HG03558 (cell line): ENCODE results near the gene CADM4.
"Not testable (repeated sequence)": the region's sequence is repeated elsewhere in the genome, so short reads cannot be mapped to it uniquely, and the experiment has no call there.

Experiments
- ATAC-seq: cut with Tn5 transposase; IDR thresholded peaks from one replicate; pipeline ENCODE4 v1.9.1; 2021; ENCODE audit warnings: moderate number of reproducible peaks; ENCODE audit not compliant: unreplicated experiment; ENCODE audit errors: extremely low read depth

Gene CADM4

DNA sequence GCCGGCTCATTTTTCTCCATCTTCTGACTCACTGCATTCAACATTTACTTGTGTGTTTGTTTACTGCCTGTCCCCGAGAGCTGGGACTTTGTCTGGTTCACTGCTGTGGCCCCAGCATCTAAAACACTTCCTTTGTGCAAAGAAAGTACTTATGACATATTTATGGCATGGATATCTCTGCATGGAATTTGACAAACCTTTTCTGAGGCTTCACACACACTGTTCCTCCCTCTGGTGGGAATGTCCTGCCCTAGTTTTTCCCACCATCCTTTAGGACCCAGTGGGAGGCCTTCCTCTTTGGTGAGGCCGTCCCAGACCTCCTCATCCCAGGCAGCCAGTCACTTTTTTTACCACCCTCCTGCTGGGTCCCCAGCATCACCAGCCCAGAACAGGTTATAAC, 29.2 kb downstream of the CADM4 start:
- no peak for ATAC-seq

DNA sequence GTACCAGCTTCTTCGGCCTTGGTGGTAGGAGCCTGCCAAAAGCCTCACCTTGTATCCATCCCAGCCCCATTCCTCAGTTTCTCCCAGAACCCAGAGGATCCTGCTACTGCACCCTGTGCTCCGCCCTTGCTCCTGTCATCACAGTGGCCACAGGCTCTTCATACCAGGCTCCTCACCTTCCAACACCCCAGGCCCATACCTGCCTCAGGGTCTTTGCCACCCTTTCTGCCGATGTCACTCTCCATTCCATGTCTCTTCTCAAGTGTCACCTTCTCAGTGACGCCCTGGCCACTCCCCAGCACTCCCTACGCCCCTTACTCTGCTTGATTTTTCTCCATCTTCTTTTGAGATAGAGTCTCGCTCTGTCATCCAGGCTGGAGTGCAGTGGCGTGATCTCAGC, 29.8 kb downstream of the CADM4 start:
- ATAC-seq = no peak

DNA sequence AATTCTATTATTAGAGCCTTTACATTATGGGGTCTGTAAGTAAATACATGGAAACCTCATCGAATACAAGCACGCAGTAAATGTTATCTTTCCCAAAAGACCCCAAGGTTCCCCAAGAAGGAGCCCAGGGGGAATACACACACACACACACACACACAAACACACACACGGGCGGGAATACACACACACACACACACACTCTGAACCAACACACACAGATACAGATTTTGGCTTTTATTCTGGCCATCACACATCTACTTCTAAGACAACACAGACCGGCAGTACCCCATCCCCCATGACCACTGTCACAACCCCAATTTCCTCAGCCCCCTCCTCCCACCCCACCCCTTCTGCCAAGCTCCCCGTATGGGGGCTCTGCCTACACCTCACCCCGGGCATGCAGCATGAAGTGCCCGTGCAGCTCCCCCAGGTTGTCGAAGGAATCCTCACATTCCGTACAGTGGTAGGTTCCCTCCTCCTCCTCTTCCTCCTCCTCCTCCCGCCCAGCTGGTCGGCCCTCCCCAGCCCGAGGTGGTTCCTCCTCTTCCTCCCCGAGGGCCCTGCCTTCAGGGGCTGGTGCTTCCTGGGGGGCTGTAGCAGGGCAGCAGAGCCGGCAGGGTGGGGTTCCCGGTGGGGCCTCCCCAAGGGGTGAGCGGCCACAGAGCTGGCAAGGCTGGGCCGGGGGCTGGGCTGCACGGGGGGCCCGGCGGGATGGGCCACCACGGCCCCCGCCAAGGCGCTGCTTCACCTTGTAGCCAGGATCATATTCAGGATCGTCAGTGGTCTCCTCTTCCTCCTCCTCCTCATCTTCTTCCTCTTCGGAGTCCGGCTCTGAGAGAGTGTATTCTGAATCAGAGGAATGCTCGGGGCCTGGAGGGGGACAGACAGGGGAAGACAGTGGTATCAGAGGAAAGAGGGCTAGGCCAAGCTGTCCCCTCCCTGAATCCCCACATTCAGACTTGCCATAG, 32.1 kb downstream of the CADM4 start:
- ATAC-seq = no peak

DNA sequence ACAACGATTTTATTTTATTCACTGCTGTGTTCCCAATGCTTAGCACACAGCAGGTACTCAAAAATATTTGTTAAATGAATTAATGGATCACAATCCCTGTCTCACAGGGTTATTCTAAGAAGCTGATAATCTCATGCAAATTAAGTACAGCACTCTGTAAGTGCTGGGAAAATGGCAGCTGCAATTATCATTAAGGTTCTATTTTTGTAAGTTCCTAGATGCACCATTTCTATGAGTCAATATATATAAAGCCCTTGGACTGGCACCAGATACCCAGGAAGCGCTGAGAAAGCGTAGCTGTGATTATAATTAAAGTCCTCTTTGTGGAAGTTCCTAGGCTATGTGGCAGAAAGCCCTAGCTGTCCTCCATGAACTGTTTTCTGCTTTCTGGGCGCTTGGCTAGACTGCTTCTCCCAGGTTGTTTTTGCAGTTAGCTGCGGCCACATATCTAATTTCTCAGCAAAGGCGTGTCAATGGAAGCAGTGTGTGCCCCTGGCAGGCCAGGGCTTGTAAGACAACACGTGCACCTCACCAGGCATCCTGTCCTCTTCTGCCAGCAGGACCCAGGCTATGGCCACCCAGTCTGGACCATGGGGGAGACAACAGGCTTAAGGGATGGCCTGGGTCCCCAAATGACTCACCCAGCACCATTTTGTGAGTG, 33.0 kb downstream of the CADM4 start:
- ATAC-seq = no peak

DNA sequence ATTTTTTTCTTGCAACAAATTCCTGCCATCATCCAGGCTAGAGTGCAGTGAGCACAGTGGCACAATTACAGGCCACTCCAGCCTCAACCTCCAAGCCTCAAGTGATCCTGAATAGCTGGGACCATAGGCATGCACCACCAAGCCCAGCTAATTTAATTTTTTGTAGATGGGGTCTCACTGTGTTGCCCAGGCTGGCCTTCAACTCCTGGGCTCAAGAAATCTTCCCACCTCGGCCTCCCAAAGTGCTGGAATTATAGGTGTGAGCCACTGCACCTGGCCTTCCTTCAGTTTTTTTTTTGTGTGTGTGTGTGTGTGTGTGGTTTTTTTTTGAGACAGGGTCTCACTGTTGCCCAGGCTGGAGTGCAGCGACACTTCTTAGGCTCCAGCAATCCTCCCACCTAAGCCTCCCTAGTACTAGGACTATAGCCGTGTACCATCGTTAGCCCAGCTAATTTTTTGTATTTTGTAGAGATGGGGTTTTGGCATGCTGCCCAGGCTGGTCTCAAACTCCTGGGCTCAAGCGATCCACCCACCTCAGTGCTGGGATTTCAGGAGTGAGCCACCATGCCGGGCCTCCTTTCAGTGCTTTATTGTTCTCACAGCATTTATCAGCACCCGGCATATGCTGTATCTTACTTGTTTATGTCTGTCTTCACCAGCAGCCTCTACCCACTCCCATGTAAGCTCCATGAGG, 33.6 kb downstream of the CADM4 start:
- ATAC-seq = no peak

DNA sequence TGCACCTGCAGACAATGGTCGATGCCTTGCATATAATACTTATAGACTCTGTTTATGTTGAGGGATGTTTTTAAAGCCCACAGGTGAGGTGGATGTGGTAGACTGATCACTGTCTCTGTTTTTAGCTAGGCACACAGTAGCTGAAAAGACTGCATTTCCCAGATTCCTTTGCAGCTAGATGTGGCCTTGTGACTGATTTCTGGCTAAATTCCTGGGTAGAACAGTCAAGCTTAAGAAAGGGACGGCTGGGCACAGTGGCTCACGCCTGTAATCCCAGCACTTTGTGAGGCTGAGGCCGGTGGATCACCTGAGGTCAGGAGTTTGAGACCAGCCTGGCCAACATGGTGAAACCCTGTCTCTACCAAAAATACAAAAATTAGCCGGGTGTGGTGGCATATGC, 39.3 kb downstream of the CADM4 start:
- not testable (repeated sequence) for ATAC-seq

DNA sequence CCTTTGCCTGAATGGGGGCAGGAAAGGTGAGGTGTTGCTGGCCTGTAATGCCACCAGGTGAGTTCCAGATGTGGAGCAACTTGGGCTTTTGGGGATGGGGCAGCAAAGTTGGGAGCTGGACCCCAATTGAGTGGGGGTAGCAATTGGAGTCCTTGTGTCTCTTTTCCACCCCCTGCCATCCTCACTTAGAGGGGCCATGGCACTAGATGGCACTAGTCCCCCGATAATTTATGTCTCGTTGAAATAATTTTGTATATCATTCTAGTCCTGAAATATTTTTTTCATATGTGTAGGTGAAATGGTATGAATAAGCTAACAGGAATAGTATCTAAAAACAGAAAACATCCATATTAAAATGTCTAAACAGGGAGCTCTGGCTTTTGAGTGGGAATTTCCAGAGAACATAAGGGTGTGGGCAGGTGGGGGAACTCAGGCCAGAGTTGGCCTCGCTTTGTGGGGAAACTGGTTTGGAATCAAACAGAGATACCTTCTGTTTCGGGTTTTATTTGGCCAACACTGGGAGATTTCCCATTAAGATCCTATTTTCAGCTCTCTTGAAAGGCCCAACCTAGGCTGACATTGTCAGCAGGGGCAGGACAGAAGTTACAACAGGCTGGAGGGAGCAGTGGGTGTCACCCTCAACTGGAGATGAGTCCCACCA, 39.9 kb downstream of the CADM4 start:
- ATAC-seq = no peak

DNA sequence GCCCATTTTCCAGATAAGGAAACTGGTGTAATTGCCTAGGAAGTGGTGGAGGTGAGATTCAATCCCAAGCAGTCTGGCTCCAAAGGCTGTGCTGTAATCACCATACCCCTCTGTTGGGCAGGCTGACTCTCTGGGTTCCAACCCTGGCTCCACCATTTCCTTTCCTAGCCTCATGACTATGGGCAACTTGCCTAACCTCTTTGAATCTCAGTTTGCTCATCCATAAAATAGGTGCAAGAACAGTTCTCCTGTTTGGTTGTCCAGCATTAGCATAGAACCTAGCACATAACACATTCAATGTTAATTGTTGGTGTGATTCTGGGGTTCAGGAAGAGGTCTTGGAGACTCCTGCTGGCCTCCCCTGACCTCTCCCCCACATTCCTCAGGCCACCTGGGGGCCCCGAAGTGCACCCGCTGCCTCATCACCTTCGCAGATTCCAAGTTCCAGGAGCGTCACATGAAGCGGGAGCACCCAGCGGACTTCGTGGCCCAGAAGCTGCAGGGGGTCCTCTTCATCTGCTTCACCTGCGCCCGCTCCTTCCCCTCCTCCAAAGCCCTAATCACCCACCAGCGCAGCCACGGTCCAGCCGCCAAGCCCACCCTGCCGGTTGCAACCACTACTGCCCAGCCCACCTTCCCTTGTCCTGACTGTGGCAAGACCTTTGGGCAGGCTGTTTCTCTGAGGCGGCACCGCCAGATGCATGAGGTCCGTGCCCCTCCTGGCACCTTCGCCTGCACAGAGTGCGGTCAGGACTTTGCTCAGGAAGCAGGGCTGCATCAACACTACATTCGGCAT, 41.0 kb downstream of the CADM4 start:
- ATAC-seq = no peak

DNA sequence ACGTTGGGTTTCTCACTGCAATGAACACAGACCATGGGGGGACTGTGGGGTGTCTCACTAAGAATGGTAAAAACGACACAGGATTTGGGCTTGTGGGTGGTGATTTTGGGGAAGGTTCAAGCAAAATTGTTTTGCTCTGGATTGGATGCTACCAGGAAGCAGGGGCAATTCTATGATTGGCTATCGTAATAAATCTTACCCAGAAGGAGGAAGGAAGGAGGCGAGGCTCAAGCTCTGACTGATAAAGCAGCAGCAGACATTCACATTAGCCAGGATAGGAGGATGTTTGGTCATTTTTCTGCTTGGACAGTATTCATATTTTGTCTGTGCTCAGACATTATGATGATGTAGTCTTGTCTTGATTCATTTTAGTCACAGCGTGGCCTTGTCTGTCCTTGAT, 41.8 kb downstream of the CADM4 start:
- no peak for ATAC-seq

DNA sequence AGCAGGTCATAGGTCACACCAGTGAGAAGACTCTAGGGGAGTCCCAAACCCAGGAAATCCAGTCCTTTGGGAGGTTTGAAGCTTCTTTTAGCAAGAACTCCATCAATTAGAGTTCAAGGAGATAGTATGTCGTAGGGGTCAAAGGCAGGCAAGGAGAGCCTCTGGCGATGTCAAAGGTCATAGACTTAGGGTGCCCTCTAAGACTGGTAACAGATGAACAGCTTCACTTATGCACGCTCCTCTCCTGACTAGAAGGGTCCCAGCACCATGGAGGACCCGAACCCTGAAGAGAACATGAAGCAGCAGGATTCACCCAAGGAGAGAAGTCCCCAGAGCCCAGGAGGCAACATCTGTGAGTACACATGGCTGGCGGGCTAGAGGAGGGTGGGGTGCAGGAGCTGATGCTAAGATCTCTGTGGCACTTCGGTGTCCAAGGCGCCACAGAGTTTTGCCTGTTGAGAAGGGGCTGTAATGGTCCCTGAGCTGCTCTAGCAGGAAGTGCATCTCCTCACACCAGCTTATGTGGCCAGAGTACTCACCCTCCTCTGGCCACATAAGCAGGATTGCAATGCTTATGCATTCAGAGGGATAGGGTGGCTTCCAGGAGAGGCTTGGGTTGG, 42.7 kb downstream of the CADM4 start:
- no peak for ATAC-seq

DNA sequence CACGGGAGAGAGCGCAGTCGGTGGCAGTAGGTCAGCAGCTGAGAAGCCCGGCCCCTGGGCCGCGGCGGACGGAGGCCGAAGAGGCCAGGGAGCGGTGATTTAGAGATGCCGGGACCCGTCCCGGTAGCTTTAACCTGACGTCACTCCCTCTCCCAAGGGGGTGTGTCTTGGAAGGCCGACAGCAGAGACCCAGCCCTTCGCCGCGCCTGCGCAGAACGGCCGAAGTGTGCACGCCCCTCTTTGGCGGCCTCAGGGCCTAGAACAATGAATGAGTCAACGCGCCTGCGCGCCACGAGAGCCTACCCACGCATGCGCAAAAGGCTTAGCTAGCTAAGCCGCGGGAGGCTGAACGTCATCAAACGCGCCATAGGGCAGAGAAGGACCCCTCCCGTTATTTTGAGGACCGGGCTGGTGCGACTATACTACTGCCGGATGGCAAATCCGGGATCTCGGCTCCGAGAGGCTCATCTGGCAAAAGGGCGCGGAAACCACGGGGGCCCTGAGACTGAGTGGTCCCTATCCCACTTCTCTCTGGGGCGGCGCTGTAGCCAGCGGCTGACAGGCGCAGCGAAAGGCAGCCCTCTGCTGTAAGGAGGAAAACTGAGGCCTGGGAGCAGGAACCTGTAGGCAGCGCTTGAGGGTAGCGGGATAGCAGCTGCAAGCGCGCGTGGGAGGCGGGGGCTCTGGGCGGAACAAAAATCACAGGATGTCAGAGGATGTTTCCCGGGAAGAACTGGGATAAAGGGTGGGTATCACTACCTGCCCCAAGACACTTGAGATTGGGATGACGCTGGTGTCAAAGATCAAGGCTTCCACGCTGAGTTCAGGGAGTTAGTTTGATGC, 43.4 kb downstream of the CADM4 start, which contains the start of the genes IRGQ and ZNF576:
TSS of gene IRGQ (minus strand) at position 136 of the 843 bp plus-strand sequence. CDS start 796 bp downstream, outside the sequence.
TSS of gene ZNF576 (plus strand) at position 597 of the 843 bp plus-strand sequence. CDS start 514 bp downstream, outside the sequence.
- ATAC-seq = peak; percentile 58

DNA sequence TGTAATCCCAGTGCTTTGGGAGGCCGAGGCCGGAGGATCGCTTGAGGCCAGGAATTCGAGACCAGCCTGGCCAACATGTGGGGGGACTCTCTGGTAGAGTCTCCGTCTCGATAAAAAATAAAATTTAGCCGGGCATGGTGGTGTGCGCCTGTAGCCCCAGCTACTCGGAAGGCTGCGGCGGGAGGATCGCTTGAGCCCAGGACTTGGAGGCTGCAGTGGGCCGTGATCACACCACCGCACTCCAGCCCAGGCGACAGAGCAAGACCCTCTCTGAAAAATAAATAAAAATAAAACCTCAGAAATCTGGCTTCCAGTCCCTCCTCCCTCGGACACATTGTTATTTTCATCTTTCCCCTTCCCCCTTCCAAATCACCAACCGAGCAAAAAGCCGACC, 44.0 kb downstream of the CADM4 start:
- no peak for ATAC-seq

DNA sequence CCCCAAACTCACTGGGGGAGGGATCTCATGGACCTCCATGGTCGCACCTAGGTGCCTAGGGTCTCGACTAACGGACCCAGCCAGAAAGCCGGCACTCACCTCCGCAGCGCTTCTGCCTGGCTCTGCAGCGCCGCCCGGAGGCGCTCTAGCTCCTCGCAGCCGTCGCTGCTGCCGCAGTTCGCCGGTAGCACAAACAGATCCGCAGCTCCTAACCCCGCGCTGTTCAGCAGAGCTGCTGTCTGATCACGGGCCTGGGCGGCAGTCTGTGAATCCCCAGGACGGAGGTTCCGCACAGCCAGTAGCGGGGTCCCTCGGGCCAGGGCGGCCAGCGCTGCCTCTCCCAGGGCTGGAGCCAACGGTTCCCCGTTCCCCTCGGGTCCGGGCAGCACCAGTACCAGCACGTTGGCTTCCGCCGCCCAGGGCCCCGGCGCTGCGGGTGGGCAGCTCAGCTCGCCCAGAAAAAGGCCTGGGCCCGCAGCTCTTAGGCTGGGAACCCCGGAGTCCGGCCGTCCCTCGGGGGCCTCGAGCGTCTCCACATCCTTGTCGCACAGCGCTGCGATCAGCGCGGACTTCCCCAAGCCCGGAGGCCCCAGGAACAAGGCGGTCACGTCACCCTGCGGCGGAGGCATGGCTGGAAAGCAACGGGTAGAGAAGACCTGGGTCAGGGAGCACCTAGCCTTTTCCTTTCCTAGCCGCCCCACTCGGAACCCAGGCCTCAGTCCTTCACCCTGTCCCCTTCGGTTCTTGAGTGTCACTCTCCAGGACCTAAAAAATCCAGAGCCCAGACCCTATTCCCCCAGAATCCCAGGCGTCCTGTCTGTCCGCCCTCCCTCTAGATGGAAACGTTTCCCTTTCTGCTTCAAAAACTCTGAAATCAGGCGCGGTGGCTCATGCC, 44.7 kb downstream of the CADM4 start:
- no peak for ATAC-seq

DNA sequence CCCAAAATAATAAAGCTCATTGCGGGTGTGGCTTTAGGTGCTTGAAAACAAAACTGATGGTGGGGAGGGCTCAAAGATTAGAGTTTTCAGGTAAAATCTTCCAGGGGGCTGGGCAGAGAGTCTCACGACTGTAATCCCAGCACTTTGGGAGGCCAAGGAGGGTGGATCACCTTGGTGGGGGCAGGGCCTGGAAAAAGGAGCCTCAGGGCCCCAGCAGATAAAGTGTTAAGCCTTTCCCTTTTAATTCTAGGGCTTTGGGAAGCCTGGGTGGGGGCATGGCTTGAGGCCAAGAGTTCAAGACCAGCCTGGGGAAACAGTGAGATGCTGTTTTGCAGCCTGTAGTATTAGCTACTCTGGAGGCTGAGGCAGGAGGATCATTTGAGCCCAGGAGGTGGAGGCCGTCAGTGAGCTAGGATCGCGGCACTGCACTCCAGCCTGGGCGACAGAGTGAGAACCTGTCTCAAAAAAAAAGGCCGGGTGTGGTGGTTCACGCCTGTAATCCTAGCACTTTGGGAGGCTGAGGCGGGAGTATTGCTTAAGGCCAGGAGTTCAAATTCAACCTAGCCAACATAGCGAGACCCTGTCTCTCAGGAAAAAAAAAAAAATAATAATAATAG, 45.5 kb downstream of the CADM4 start:
- ATAC-seq = no peak

DNA sequence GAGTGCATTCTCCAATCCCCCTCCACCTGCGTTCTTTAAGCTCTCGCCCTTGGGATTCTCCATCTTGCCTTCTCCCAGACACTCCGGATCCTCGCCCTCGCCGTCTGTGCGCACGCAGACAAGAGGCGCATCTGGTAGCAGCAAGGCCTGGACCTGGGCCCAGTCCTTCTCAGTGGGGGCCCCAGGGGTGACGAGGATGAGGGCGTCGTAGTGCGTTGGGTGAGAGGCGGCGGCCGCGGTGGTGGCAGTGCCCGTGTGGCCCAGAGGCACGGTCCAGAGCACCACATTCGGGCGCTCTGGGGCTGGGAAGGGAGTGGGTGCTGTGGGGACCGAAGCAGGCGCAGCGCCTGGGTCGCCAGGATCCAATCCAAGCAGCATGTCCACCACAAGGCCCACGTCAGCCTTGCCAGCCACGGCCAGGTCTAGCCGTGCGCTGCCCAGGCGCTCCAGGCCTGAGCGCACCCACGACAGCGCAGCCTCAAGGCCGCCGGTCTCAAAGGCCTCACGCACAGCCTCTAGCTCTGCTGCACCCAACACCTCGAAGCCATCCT, 46.8 kb downstream of the CADM4 start:
- no peak for ATAC-seq
